Astrocyte (in vitro differentiated cells and primary cell): ENCODE measurements around the gene C10orf105. TPM values are rescaled to one million over a fixed set of nuclear protein-coding genes. Genes with fewer than 3 reads are reported as not detected.

Experiments used
- DNase-seq: peaks from one replicate; pipeline ENCODE4 v3.0.0-alpha.2; 2010; ENCODE audit warnings: low read depth
- FAIRE-seq: peaks from 2 replicates; lab custom pipeline; 2011; peaks lifted over from hg19 to GRCh38; lab: Jason Lieb, UNC
- H2AFZ ChIP-seq: 2 replicates; pipeline ENCODE4 v1.6.0; 2012; ENCODE audit warnings: low read depth, low read length, inconsistent platforms
- H3K27ac ChIP-seq: 2 replicates; pipeline ENCODE4 v1.5.1; 2011; ENCODE audit warnings: low read depth, low read length, inconsistent platforms
- H3K27me3 ChIP-seq: 2 replicates; pipeline ENCODE4 v1.6.0; 2011; ENCODE audit warnings: low read length, inconsistent platforms; ENCODE audit not compliant: insufficient read depth
- H3K36me3 ChIP-seq: 2 replicates; pipeline ENCODE4 v1.5.1; 2011; ENCODE audit warnings: low read length, inconsistent platforms; ENCODE audit not compliant: insufficient read depth
- H3K4me1 ChIP-seq: 2 replicates; pipeline ENCODE4 v1.5.1; 2011; ENCODE audit warnings: low read length, inconsistent platforms; ENCODE audit not compliant: insufficient read depth
- H3K4me2 ChIP-seq: 2 replicates; pipeline ENCODE4 v1.6.0; 2012; ENCODE audit warnings: low read length, inconsistent platforms
- H3K4me3 ChIP-seq: 2 replicates; pipeline ENCODE4 v1.5.1; 2011; ENCODE audit warnings: low read depth, mild to moderate bottlenecking, low read length, inconsistent platforms; ENCODE audit not compliant: insufficient read depth
- H3K79me2 ChIP-seq: 2 replicates; pipeline ENCODE4 v1.6.0; 2012; ENCODE audit warnings: mild to moderate bottlenecking, low read length, inconsistent platforms; ENCODE audit not compliant: insufficient read depth
- H3K9ac ChIP-seq: 2 replicates; pipeline ENCODE4 v1.6.0; 2012; ENCODE audit warnings: mild to moderate bottlenecking, low read length, inconsistent platforms
- H3K9me3 ChIP-seq: 2 replicates; pipeline ENCODE4 v1.5.1; 2012; ENCODE audit warnings: low read depth, mild to moderate bottlenecking, low read length, inconsistent platforms; ENCODE audit not compliant: insufficient read depth
- H4K20me1 ChIP-seq: 2 replicates; pipeline ENCODE4 v1.6.0; 2012; ENCODE audit warnings: low read length, inconsistent platforms; ENCODE audit not compliant: insufficient read depth
- H3K27ac Mint-ChIP-seq: one replicate; pipeline ENCODE4 v1.8.0; 2021; ENCODE audit warnings: mild to moderate bottlenecking, mixed read lengths; ENCODE audit not compliant: unreplicated experiment
- H3K27me3 Mint-ChIP-seq: one replicate; pipeline ENCODE4 v1.8.0; 2021; ENCODE audit warnings: low read depth, mixed read lengths; ENCODE audit not compliant: unreplicated experiment
- H3K36me3 Mint-ChIP-seq: one replicate; pipeline ENCODE4 v1.8.0; 2021; ENCODE audit warnings: low read depth, mixed read lengths; ENCODE audit not compliant: unreplicated experiment
- H3K4me1 Mint-ChIP-seq: one replicate; pipeline ENCODE4 v1.8.0; 2021; ENCODE audit warnings: low read depth, mixed read lengths; ENCODE audit not compliant: unreplicated experiment
- H3K4me3 Mint-ChIP-seq: one replicate; pipeline ENCODE4 v1.8.0; 2021; ENCODE audit warnings: mild to moderate bottlenecking, moderate library complexity, mixed read lengths; ENCODE audit not compliant: unreplicated experiment
- H3K9me3 Mint-ChIP-seq: one replicate; pipeline ENCODE4 v1.8.0; 2021; ENCODE audit warnings: mild to moderate bottlenecking, mixed read lengths; ENCODE audit not compliant: unreplicated experiment
- EZH2 ChIP-seq: IDR thresholded peaks from 2 replicates; pipeline ENCODE4 v1.6.1; 2012; ENCODE audit warnings: mild to moderate bottlenecking, low read length, inconsistent platforms; ENCODE audit not compliant: insufficient read depth
- total RNA-seq: library from RNA; stranded (reverse); gene quantifications from 2 replicates; pipeline ENCODE4 v1.2.1, GENCODE V29; 2021
- TF ChIP-seq, protein P1 (sequence below): IDR thresholded peaks from 2 replicates; pipeline ENCODE4 v1.5.1; 2011; ENCODE audit warnings: low read depth, mild to moderate bottlenecking, inconsistent platforms, low read length, moderate library complexity; ENCODE audit not compliant: insufficient read depth

Gene C10orf105
- total RNA-seq, 1 donor from 2014 or later: not detected

DNA sequence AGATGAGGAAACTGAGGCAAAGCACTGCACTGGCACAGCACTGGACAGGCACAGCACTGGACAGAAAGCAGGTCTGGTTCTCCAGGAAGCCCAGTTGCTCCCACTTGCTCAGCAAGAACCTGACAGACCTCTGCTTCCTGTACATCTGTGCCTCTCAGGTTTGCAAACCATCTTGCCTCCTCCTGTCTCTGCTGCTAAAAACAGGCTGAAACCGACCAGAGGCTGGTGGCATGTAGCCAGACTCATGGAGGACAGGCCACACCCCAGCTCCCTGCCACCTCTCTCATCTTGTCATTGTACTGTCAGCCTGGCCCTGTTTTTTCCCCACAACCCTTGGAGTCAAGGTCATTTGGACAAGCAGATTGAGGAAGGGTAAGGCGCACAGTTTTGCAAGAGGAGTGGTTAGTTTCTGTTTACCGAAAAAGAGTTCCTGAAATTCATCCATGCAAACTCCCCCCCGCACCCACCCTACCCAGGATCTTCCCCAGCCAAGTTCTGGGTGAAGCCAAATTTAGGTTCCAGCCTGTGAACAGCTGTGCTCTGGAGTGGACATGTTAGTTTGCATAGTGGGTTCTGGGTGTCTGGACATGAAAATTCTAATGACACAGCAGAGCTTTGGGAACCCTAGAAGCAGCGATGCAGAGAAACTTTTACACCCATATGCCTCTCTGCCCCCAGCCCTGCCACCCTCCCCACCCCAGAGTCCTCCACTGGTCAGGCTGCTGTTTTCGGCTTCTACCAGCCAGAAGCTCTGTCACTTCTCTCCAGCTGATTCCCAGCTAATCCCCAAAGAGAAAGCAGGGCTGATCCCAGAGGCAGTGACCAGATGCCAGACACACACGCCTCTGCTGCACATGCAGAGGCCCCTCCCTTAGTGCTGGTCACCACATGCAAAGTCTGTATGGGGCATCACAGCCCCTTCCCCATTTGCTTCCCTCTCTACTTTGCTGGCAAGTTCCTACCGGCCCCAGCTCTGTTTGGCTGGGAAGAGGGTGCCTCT is 8.5 kb upstream of the C10orf105 start:
- Histone ChIP-seq H3K4me2 (no peak overlapping the region), H3K4me3 (no peak overlapping the region), H3K4me1 (peaks cover 7% of the 10 kb centered on the region), H2AFZ (no peak overlapping the region), H3K27ac (no peak overlapping the region), H3K27me3 (peaks cover 6% of the 10 kb centered on the region), H3K9ac (no peak overlapping the region), H3K36me3 (no peaks in the 10 kb centered on the region), H3K9me3 (no peaks in the 10 kb centered on the region), H3K79me2 (no peaks in the 10 kb centered on the region), H4K20me1 (no peaks in the 10 kb centered on the region)
- no peak for FAIRE-seq
- H3K4me3 Mint-ChIP-seq: no peak overlapping the region
- peaks cover 14% of the 10 kb centered on the region for H3K4me1 Mint-ChIP-seq
- no peak for TF ChIP-seq EZH2
- TF ChIP-seq, protein P1, sequence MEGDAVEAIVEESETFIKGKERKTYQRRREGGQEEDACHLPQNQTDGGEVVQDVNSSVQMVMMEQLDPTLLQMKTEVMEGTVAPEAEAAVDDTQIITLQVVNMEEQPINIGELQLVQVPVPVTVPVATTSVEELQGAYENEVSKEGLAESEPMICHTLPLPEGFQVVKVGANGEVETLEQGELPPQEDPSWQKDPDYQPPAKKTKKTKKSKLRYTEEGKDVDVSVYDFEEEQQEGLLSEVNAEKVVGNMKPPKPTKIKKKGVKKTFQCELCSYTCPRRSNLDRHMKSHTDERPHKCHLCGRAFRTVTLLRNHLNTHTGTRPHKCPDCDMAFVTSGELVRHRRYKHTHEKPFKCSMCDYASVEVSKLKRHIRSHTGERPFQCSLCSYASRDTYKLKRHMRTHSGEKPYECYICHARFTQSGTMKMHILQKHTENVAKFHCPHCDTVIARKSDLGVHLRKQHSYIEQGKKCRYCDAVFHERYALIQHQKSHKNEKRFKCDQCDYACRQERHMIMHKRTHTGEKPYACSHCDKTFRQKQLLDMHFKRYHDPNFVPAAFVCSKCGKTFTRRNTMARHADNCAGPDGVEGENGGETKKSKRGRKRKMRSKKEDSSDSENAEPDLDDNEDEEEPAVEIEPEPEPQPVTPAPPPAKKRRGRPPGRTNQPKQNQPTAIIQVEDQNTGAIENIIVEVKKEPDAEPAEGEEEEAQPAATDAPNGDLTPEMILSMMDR: no peak
- peaks cover 2% of the 10 kb centered on the region for H3K9me3 Mint-ChIP-seq
- no peak for DNase-seq
- H3K27me3 Mint-ChIP-seq: peaks cover 34% of the 10 kb centered on the region
- no peaks in the 10 kb centered on the region for H3K36me3 Mint-ChIP-seq
- no peak overlapping the region for H3K27ac Mint-ChIP-seq

DNA sequence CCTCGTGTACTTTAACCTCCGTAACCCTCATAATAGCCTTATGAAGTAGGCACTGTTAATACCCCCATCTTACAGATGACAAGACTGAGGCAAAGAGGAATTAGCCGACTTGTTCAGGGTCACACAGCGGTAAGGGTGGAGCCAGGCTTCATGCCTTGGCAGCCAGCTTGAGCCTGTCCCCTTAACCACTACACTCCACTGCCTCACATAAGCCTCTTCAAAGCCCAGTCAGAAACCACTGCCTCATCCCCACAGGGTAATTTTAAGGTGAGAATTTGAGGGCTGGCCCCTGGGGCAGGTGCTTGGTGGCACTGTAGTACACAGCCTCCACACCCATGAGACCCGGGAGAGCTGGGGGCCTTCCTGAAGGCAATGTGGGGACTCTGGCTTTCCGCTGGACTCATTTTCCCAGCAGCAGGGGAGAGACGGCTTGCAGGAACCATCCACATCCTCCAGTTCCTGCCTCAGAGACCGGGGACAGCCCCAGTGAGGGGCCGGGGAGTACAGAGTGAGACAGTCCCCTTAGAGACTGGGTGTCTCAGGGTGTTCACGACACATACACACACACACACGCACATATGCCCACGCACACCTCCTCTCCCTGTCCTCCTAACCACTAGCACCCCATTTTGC is 7.6 kb upstream of the C10orf105 start:
- Histone ChIP-seq H3K79me2 (no peaks in the 10 kb centered on the region), H3K4me1 (peaks cover 7% of the 10 kb centered on the region), H2AFZ (no peak overlapping the region), H3K36me3 (no peaks in the 10 kb centered on the region), H3K9ac (no peak overlapping the region), H3K4me2 (no peak overlapping the region), H3K27me3 (peaks cover 6% of the 10 kb centered on the region), H3K27ac (no peak overlapping the region), H3K4me3 (no peak overlapping the region), H3K9me3 (no peaks in the 10 kb centered on the region), H4K20me1 (no peaks in the 10 kb centered on the region)
- Mint-ChIP-seq H3K9me3 (no peaks in the 10 kb centered on the region), H3K4me3 (no peak overlapping the region), H3K4me1 (peaks cover 14% of the 10 kb centered on the region), H3K27me3 (peaks cover 31% of the 10 kb centered on the region), H3K27ac (no peak overlapping the region), H3K36me3 (no peaks in the 10 kb centered on the region)
- DNase-seq: no peak
- TF ChIP-seq, protein P1: no peak
- no peak for TF ChIP-seq EZH2
- FAIRE-seq: no peak
